Islet of Langerhans (tissue), 1 donor: ENCODE results near the gene GRIN2C.

Experiments used
- FAIRE-seq: peaks from one replicate; lab custom pipeline; 2011; peaks lifted over from hg19 to GRCh38; lab: Jason Lieb, UNC

Gene GRIN2C

DNA sequence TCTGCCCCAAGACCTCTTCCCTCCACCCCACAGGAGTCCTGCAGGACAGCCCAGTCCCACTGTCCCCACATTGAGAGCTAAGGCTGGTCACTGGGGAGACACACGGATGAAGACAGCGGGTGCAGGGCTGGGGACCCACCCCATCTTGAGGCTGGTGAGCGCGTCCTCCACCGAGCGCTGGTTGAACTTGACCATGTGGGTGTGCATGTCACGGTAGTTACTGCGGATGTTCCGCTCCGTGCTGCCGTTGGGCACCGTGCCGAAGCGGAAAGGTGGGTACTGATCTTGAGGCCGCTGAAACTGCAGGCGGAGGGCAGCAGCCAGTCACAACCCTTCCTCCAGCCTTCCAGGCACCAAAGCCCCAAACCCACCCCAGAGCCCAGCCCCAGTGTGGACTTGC is 13.1 kb downstream of the GRIN2C start:
- no peak for FAIRE-seq

DNA sequence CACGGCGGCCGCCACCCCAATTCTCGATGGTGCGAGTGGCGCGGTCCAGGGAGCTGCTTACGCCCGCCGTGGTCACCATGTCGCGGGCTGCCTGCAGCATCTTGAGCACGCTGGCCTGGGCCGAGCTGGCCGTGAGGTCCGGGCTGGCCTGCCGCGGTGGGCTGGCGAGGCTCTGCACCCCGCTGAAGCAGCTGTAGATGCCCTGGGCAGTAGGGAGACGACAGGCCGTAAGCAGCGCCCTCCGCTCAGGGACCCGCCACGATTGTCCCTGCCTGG is 16.4 kb downstream of the GRIN2C start:
- no peak for FAIRE-seq

DNA sequence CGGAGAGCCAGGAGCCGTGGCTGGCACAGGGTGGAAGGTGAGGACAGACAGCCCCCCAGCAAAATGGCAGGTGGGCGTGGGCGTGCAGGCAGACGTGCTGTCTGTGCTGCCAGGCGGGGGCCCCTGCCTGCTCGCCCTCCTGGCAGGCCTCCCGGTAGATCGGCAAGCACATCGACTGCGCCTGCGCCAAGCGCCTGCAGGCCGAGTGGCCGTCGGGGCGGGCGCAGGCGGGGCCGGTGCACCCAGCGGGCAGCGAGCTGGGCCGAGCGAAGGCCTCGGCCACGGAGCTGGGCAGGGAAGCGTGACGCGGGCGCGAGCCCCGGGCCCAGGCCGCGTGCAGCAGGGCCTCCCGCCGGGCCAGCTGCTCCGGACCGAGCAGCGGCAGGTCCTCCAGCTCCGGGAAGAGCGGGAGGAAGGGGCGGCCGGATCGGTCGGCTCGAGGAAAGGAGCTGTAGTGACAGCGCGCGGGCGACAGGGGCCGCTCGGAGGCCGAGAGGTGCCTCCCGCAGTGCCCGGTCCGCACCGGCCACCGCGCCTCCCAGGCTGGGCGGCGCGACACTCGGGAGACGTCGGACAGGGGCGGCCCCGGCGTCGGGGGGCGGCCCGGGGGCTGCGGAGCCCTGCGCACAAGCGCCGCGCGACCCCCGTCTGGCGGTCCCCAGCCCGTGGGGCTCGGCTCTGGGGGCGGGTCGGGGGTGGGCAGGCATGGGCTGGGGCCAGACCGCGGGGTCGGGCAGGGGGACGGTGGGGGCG is 16.9 kb downstream of the GRIN2C start:
- no peak for FAIRE-seq

DNA sequence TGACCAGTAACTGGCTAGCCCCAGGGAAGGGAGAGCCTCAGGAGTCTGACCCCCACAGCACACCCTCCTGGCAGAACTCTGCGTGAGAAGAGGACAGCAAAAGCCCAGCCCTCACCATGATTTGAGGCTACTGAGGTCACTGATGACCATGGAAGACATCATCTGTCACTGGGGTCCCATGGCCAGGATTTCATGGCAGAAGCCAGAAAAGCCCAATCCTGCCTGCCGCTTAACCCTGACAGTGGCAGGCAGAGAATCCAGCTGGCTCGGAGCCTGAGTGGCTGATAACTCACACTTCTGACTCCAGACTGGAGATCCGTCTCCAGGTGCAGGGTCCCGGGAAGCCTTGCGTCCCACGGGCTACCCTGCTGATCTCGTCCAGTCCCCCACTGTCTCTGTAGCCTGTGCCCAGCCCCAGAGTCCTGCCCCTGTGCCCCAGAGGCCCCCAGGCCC is 17.5 kb downstream of the GRIN2C start:
- FAIRE-seq, result no peak

DNA sequence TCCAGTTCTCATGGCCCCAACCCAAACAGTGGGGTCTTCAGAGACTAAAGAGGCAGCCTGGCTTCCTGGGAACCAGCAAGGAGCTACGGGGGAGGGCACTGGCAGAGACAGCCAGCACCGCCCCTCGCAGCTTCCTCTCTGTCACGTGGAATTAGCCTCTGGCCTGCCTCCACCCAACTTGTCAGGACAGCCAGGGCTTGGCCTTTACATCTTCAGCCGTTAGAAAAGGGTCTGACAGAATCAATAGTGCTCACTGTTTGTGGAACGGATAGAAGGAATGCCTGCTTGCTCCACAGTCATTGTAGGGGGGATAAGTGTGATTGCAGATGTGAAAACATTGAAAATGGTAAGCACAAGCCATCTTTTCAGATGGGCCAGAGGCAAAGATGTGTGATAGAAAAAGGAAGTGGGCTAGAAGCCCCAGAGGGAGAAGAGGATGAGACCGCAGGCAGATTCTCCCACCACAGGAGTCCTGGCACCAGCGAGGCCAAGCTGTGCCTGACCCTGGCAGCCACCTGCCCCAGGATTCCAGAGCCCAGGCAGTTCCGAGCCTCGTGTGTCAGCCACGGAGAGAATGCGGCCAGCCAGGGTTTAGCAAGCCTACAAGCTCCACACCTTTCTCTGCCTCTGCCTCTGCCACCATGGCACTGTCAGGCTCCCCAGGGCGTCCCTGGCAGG is 18.6 kb downstream of the GRIN2C start:
- no peak for FAIRE-seq

DNA sequence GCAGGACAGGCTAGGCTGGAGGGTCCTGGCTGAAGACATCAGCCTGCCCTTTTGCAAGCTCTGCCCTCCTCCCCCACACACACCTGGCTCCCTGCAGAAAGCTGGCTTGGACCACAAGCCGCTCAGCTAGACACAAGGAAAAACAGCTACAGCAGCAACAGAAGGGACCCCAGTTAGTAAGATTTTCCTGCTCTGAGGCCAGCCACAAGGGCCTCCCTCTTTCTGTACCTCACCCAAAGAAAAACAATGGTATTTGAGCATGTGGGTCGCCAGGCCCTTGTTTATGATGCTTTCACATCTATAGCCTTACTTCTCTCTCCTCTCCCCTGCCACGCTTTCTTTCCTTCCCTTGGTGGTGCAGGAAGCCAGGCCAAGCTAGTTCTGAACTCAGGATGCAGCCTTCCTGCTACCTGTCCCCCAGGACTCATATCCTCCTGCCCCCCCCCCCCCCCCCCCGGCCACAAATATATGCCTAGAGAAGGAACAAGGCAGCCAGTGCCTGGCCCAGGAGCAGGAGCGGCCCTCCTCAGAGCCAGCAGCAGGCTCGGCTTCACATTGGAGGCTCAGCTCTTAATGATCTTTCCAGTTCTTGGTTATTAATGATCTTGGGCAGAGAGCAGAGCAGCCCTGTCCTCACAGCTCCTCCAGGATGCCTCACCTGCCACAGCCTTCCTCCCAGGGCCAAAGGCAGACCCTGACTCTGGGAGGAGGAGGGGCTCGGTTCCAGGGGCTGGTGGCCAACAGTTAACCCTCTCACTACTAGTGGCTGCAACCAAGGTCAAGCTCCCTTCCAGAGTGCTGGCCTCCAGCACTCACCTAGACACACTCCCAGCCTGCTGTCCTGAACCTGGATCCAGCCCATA is 19.5 kb downstream of the GRIN2C start:
- FAIRE-seq, result no peak

DNA sequence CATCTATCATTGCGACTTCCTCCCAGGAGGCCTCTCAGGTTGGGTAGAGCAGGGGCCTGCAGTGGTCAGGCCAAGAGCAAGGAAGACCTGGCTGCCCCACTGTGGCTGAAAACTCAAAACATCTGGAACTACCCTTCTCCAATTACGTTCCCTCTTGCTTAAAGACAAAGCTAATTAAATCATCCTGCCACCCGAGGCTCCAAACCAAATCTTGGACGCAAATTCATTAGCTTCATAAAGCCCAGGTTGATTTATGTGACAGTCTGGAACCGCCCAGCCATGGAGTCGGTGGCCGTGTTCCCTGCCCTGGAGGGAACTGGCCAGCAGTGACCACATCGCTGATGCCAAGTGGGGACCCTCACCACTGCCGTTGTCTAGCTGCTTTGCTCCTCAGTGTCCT is 21.4 kb downstream of the GRIN2C start:
- FAIRE-seq, result no peak

DNA sequence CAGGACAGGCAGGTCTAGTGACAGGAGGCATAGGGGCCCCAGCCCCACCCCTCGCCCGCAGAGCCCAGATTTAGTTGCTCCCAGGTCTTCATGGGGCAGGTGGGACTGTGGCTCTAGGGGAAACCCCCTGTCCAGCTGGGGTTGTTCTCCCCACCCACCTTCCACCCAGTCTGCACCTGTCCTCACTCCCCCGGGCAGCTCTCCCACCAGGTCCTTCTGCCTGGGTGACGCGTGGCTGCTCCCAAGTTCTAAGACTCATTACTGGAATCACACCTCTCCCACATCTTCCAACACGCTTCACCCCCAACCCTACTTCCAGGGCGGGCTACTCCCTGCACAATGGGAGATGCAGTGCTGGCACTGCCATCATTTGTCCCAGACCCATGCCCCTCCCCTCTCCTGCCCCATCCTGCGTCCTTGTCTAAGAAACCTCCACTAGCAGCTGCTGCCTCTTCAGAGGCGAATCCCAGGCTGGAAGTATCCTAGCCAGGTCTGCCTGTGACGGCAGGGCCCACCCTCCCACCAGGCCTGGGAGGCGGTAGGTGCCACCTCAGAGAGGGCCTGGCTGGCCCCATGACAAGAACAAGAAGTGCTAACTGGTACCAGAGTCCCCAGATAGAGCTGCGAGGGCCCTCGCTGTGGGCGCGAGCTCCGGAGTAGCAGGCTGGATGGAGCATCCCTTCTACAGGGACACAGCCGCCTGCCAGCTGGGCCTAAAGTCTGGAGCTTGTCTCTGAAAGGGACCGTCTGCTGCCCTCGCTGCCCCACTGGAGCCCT is 22.8 kb downstream of the GRIN2C start:
- no peak for FAIRE-seq

DNA sequence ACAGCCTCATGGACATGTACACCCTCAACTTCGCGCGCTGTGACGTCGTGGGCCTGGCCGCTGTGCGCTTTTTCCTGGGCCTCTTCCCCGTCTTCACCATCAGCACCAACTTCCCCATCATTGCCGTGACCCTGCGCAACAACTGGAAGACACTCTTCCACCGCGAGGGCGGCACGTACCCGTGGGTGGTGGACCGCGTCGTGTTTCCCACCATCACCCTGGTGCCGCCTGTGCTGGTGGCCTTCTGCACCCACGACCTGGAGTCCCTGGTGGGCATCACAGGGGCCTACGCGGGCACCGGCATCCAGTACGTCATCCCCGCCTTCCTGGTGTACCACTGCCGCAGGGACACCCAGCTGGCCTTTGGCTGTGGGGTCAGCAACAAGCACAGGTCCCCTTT is 23.5 kb downstream of the GRIN2C start:
- no peak for FAIRE-seq

DNA sequence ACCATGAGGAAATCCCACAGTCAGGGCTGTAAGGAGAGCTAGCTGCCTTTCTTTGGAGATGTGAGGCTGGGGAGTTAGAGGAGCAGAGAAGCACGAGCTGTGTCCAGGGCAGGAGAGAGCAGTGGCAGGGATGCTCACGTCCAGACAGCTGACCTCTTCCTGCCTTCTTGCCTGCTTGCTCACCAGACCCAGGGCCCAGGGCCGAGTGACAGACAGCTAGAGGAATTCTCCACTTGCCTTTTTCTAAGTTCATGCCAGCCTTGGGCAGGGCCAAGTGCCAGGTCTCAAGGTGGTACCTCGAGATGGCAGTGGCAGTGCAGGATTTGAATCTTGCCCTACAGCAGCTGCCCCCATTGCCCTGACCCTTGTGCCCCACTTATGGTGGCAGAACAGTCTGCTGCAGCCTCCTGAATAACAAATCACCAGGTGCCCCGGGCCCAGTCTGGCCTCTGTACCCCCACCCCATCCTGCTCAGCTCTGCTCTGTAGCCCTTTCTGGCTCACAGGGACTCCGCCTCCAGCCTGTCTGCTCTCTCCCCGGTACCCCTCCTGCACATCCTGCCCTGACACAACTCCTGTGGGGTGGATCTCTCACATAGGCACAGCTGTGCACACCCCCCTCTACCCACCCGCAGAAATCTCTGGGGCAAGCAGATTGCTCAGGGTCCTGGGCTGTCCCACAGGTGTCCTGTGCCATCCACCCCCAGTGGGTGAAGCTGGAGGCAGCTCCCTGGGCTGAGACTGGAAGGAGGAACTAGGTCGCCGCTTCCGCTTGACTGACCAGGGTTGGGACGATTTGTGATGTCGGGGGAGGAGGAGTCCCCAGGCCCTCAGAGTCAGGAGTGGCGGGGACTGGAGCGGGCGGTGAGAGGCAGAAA is 25.9 kb downstream of the GRIN2C start:
- no peak for FAIRE-seq

DNA sequence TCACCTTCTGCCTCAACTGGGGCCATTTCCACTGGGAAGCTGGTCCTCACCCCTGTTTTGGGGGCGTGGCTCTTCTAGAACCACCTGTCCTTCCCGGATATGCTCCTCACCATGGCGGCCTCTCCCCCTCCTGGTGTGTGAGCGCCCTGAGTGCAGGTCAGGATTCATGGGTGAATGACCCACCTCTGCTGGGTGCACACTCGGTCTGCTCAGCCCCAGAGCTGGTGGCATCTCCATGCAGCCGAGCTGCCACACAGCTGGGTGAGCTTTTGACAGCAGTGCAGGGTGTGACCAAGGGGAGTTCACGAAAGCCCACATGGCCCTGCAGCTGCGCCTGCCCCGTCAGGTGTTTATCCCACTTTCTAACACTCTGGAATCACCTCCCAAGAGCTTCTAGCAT is 27.3 kb downstream of the GRIN2C start:
- no peak for FAIRE-seq

DNA sequence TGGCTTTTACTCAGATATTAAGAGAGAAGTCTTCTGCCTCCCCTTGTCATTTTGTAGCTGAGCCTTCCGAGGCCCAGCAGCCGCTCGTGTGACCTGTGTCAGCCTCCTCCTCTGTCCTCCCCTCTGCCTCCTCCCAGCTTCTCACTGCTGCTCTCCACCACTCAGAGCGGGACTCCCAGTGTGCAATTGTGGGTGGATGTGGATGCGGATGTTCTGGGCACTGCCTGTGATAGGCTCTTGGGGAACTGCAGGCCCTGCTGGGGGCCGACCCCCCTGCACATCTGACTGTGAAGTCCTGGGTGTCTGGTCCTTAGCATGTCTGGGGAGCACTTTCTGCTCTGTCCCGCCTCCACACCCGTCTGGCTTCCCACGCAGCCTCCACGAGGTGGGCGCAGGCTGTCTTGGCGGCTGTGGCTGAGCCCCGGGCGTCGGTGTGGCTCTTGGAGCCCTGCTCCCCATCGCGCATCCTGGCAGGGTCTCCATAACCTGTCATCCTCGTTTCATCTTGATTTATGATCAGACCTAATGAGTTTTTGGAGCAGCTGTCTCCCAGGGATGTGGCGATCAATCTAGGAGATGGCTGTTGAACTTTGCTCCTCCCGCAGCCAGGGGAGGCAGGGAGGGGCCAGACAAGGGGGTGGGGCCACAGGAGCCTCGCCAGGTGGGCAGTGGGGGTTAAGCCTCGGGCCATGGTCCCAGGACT is 28.1 kb downstream of the GRIN2C start:
- FAIRE-seq, result no peak

DNA sequence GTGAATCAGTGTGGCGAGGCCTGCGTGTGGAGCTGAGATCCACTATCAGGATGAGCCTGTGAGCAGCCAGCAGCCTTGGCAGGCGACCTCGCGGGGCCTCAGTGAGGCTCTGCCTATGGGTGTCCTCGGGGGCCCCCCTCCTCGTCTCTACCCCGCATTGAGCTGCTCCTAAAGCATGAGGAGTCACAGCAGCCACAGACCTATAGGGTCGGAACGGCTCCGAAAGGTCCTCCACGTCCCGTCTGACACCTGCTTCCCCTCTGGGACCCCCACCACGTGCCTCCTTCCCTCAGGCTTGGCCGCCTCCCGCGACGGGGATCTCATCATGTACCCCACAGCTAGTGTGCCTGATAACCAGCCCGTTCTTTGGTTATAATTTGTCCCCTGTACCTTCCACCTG is 28.8 kb downstream of the GRIN2C start:
- no peak for FAIRE-seq

DNA sequence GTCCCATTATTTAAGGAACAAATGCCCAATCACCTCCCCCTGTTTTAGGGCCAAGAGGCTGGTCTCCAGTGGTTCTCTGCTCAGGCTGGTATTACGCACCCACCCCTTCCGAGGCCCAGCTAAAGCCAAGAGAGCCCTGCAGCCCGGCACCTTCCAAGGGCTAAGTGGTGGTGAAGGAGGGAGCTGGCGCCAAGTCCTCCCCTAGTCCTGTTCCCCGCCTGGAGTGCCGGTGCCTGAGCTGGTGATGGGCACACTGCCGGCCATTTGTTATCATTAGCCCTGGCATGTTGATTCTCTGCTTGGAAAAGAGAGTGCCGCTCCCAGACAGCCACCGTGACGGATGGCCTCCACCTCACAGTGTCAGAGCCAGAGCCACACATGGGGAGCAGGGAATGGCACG is 31.9 kb downstream of the GRIN2C start:
- no peak for FAIRE-seq

DNA sequence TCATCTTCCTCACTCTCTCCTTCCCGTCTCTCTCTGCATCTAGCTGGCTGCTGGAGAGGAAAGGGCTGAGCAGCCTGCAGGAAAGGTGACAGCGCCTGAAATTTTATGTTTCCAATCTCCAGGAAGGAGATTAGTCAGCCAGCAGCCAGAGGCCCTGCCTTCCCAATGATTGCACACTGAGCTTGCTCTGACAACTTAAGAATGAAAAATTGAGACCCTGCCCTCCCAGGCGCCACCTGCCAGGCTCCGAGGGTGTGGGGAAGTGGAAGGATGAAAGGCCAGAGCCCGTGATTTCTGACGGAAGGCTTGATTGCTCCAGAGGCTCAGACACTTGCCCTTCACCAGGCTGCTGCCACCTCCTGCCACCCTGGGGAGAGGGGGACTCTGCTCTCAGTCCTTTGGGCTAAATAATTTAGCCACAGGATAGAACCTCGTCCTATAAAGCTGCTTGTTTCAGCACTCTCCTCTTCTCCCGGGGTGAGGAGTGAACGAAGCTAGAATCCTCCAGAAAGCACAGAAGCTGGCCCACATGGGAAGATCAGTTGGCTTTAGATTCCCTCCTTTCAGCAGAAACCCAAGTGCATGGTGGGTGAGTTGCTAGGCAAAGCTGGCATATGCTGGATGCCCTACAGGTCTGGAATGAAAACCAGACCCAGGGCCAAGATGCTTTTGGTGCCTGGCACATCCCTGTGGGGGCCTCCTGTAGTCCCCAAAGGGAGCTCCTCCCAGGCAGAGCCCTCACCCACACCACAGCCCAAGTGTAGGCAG is 33.5 kb downstream of the GRIN2C start:
- FAIRE-seq, result no peak

DNA sequence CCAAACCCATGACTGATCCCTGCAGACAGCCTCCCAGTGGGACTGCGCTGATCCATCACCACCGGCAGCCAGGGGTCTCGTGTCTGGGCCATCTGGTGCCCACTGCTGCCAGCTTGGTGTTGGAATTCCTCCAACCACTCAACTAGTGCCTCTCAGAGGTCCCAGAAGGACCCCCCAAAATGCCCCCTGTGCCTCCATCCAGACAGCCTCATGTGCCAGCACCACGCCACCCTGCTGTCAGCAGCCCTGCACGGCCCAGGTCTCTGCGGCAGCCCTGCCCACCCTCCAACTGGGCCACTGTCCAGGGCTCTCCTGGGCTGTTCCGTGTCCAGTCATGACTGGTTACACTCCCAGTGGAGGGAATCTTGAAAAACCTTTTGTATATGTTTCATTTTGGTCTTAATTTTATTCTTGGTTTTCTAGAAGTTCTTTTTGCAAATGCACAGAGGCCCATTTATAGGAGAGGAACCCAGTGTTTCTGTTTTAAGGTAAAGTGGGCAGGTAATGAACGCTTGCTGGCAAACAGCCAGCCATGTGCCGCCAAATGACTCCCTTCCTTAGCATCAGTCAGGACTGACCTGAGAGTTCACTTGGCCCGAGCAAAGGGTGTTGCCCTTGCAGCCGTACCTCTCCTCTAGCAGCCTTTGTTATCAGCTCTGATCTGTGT is 34.6 kb downstream of the GRIN2C start:
- no peak for FAIRE-seq

DNA sequence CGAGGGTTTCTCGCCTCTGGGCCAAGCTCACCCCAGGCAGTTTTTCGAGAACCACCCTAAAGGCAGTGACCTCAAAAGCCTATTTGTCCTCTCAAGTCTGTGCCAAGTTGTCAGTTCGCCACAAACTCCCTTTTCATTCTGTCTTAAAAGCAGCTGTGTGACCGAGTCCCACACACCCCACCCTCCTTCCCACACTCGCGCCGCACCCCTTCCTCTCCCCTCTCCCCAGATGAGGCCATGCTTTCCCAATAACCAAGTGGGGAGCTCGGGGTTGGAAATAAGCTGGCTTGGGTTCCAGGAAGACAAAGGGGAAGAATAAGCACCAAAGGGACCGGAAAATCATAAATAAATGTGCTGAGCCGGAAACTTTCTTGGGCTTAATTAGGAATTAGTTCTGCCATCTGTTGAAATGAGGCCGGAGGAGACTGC is 36.7 kb downstream of the GRIN2C start:
- FAIRE-seq, result no peak

DNA sequence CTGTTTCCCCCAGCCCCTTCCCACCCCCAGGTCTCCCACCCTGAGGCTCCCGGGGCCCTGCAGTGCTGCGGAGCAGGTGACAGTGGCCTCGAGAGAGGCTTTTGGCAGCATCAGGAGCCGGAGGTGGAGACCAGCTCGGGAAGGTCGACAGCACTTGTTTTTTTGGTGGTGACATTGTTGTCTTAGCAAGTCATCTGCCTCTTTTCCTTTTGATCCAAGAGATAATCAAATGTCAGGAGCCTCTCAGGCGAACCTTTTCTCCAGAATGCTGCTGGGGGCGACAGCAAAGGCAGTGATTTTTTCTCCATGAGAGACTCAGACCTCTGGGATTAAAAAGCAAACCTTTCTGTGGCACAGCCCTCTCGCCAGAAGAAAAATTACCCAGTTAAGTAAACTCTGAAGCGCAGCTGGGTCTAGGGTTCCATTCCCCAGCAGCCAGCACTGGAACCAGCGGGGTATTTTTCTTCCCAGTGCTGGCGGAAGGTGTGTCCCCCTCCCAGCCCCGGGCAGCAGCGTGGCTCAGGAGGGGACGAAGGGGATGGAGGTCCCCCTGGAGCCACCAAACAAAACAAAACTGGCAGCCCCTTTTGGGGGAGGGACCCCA is 37.2 kb downstream of the GRIN2C start:
- FAIRE-seq, result no peak
